NCI-H128 (cell line): Measurements from ENCODE around the gene TMEM132A.

Source experiments
- DNase-seq: peaks from one replicate; lab custom pipeline; 2025; ENCODE audit not compliant: unreplicated experiment; lab: John Stamatoyannopoulos, UW

Gene TMEM132A

DNA sequence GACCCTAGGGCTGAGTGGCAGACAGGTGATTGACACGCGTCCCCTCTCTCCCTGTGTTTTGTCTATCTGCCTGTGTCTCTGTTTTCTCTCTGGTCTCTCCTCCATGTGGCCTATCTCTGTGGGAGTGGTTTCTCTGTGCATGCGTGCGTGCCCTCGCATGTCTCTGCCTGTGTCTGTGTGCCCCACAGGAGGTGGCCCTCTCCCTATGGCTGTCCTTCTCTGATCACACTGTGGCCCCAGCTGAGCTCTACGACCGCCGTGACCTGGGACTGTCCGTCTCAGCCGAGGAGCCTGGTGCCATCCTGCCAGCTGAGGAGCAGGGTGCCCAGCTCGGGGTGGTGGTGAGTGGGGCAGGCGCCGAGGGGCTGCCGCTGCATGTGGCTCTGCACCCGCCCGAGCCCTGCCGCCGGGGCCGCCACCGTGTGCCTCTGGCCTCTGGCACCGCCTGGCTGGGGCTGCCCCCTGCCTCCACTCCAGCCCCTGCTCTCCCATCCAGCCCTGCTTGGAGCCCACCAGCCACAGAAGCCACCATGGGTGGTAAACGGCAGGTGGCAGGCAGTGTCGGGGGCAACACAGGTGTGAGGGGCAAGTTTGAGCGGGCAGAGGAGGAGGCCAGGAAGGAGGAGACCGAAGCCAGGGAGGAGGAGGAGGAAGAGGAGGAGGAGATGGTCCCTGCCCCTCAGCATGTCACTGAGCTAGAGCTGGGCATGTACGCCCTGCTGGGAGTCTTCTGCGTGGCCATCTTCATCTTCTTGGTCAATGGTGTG, 11.6 kb downstream of the TMEM132A start:
- no peak for DNase-seq

DNA sequence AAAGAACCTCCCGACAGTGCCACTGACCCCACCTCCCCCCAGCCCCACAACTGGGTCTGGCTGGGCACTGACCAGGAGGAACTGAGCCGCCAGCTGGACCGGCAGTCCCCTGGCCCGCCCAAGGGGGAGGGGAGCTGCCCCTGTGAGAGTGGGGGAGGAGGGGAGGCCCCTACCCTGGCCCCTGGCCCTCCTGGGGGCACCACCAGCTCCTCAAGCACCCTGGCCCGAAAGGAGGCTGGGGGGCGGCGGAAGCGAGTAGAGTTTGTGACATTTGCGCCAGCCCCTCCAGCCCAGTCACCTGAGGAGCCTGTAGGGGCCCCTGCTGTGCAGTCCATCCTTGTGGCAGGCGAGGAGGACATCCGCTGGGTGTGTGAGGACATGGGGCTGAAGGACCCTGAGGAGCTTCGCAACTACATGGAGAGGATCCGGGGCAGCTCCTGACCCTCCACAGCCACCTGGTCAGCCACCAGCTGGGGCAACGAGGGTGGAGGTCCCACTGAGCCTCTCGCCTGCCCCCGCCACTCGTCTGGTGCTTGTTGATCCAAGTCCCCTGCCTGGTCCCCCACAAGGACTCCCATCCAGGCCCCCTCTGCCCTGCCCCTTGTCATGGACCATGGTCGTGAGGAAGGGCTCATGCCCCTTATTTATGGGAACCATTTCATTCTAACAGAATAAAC, 12.3 kb downstream of the TMEM132A start:
- DNase-seq, result no peak

DNA sequence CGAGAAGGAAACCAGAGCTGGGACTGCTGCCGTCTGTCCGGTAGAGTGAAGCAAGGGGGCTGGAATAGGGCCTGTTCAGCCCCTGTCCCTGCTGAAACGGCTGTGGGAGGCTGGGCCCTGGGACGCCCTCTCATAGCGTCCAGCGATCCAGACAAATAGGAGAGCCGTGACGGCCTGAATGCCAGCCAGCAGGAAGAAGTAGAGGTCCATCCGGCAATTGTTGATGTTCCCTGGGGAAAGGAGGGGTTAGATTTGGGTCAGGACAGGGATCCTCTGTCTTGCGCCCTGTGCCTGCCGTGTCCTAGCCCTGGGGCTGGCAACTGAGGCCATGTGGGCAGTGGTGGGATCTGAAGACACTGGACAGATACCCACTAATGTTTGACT, 12.9 kb downstream of the TMEM132A start:
- no peak for DNase-seq

DNA sequence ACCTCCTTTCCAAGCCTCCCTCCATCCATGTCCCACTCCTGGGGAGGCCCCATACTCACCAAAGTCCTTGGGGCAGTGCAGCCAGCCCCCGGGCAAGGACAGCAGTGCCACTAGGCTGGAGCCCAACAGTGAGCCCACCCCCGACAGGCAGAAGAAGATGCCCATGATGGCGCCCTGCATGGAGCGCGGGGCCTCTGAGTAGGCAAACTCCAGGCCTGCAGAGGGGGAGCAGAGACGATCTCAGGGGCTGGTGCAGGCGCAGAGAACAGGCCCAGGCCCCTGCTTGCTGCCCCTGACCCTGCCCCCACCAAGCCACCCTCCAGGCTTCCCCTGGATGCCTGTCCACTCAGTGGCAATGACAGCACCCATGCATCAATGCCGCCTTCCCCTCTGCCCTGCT, 13.6 kb downstream of the TMEM132A start:
- no peak for DNase-seq

DNA sequence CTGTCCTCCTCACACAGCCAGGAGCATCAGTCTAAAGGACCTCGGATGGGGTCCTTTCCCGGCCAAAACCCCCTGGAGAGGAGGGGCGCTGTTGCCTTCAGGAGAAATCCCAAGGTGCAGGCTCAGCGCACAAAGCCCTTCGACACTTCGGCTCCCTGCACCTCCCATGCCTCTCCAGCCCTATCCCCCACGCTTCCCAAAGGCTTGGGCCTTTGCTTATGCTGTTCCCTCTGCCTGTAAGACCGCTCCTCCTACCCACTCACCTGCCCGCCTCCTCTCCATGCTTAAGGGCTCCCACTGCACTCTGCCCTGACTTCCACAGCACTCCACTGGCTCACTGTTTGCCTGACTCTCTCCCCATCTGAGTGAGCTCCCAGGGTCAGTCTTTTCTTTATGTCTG, 14.2 kb downstream of the TMEM132A start:
- no peak for DNase-seq

DNA sequence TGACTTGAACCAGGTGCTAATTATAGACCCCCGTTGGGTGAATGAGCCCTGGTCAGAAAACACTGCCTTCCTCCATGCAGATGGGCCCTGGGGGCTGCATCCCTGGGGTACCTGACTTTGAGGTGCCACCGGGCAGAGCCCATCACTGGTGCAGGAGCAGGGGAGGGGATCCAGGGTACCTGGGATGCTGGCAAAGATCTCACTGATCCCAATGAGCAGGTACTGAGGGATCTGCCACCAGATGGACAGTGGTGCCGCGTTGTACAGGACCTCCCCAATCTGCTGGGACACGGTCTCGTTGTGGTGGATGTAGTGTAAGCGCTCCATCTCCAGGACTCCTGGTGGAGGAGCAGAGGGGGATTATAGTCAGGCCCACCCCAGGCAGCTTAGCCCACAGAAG, 15.0 kb downstream of the TMEM132A start:
- no peak for DNase-seq

DNA sequence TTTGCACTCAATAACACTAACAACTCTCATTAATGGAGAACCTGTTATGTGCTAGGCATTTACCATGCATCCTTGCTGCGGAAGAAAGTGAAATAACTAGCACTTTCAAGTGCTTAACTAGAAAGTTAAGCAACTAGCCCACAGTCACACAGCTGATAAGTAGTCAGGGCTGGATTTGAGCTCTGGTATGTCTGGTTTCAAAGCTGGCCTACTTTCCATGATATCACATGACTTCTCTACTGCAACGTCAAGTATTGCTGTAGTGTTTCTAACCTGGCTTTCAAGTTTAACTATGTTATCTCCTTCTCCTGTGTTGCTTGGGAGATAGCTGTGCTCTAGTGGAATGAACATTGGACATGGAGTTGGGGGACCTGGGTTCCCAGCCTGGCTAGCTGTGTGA, 15.6 kb downstream of the TMEM132A start:
- no peak for DNase-seq

DNA sequence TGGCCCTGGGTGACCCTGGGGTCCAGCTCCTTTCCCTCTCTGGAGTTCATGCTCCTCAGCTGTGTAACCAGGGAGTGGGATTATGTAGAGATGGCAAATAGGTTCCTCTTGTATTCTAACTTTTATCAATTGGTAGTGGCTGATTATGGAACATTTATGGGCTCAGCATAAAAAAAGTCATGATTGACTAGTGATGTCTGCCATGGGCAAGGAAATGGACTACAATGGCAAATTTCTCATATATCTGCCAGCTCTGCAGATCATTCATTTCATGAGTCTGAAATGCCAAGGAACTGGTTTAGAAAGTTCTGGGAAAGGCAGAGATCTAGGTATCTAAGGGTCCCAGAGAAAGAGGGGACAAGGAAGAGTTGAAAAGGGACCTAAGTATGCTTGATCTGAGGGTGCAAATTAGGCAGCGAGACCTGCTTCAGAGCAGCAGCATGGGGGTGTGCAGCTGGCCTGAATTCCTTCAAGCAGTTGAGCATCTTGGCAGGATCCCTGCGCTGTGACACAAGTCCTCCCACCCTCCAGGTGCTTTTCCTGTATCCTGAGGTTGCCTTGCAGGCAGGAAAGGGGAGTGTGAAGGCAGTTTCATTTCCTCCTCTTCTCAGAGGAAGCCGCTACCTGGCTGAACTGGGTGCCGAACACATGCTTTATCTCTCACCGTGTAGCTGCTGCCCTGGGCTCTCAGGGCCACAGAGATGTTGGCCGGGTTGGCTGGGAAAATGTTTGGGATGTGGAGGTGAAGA, 17.3 kb downstream of the TMEM132A start:
- DNase-seq, result no peak

DNA sequence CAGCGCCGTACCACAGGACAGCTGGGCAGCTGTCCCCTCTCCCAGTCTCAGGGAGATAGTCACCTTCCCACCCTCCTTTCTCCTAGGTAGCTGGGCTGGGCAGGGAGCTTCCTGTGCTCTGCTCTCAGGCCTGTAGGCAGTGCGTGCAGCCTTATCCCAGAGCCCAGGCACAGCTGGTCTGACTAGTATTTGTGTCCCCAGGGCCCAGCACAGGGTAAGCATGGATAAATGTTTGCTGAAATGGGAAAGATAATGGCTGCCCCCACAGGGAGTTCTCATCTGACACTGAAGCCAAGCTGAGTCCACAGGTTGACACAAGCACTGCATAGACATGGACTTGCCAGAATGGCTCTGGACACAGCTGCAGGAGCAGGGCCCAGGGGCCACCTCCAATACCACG, 18.0 kb downstream of the TMEM132A start:
- no peak for DNase-seq

DNA sequence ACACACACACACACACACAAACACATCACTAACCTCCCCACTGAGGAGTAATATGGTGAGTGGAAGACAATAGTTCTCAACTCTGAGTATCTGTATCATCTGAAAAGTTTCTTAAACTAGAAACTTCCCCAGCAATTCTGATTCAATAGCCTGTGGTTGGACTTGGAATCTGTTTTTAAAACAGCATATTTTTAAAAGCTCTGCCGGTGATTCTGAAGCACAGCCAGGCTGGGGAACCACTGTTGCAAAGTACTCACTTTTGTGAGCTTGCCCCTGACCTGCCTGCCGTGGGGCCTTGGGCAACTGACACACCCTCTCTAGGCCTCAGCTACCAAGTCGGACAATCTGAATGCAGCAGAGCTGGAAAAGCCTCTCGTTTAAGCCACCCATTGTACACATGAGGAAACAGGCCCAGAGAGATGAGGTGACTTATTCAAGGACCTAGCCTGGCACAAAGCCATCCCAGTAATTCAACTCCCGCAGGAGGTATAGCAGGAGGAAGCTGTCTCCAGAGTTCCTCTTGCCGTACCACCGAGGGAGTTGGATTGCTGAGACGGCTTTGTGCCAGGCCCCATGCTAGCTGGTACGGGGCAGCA, 18.8 kb downstream of the TMEM132A start:
- DNase-seq, result peak; percentile 30

DNA sequence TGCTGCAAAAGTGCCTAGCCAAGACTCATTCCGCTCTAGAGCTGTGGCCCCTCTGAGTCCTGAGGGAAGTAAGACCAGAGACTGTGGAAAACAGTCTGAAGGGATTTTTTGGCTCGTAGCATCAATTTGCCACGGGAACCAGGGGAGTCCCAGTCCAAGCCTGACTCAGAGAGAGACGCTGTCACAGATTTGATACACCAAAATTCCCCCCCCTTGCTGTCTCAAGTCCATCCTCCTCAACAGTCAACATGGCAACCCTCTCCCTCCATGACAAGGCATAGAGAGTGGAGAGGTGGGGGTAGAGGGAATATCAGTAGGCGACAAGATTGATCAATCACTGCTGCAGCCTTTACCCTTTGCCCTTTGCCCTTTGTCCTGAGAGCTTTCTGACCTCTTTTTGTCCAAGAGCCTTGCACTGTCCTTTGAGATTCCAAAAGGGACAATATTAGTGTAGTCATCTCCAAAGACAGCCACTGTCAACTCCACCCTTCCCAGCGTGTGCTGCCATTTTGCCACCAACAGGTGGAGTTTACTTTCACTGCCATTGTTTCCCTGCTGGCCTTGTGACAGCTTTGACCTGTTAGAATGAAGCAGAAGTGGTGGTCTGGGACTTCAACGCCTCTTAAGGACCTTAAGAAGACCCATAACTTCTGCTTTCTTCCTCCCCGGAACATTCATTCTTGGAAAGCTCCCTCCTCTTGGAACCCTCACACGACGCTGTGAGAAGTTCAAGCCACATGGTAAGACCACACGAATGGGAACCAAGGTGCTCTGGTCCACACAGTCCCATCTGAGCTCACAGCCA, 20.4 kb downstream of the TMEM132A start:
- no peak for DNase-seq

DNA sequence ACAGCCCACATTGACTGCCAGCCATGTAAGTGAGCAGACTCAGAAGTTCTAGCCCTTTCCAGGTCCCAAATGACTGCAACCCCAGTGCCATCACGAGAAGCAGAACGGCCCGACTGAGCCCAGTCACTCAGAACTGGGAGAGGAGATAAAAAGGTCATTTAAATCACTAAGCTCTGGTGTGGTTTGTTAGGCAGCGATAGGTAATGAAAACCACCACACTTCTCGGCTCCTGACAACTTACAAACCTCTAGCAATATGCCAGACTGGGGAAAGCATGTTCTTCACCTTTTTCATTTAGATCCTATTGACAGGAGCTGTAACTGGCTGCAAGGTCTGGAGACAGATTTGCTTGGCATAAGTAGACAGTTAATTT, 21.0 kb downstream of the TMEM132A start:
- DNase-seq, result no peak

DNA sequence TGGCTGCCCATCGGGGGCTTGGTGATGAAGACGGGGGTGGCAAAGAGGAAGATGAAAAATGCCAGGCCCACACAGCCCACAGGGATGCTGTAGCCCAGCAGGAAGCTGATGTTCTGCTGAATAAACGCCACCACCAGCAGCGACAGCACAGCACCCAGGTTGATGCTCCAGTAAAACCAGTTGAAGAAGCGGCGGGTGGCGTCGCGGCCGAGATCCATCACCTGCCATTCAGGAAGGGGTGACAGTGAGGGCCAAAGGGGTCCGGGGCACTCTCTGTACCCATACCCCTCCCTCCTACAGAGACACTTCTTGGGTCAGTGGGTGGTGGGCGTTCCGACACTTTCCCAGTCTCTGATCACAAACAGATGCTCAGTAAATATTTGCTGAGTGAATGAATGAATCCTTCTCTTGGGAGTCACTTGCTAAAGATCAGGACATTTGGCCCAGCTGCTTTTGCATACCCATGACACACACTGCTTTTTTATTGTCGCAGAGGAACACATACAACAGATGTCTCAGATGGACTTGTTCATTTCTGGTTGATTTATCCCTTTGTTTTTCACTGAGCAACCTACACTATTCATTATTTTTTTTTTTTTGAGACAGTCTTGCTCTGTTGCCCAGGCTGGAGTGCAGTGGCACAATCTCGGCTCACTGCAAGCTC, 22.5 kb downstream of the TMEM132A start:
- no peak for DNase-seq

DNA sequence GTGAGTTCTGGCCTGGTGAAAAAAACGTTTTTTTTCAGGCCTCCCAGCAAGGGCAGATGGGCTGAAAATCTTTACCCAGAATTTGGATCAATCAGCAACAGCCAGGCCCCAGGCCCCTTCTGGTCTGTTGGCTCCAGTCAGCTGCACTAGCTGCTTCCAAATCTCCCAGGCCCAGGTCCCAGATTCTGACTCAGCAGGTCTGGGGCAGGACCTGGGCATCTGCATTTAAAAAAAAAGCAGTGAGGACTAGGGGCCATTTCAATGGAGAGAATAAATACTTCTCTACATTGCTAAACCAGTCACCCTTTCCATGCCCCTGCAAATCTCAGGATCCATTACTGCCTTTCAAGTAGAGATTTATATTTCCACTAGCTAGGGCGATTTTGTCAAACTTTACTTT, 23.4 kb downstream of the TMEM132A start:
- DNase-seq, result no peak

DNA sequence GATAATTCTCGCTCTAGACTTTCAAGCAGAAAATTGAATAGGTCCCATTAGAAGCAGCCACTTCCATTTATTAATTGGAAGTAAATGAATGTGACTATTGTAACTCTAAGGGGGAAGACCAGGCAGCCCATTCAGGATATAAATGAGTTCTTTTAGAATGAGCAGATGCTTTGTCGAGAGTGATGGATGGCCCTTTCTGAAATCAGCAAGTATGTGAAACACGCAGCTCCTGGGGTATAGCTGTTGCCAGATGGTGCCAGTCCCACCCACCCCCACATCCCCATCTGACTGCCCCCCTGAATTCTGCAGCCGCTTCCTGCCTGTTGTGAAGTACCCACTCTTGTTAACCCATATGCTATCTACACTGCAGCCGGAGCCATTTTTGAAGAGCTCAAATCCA, 24.0 kb downstream of the TMEM132A start:
- DNase-seq, result no peak

DNA sequence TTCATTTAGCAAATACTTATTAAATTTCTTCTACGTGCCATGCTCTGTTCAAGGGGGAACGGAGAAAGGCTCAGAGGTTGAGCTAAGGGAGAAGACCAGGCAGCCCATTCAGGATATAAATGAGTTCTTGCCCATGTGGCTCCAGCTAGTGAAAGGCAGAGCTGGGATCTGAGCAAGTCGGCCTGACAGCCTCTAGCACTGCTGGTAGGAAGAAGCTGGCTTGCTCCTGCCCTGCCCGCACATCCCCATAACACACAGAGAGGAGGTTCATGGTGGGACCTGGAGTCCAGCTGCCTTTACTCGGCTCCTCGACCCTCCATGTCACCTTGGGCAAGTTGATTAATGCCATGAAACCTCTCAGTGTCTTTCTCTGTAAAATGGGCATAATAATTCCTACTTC, 25.8 kb downstream of the TMEM132A start:
- DNase-seq, result no peak

DNA sequence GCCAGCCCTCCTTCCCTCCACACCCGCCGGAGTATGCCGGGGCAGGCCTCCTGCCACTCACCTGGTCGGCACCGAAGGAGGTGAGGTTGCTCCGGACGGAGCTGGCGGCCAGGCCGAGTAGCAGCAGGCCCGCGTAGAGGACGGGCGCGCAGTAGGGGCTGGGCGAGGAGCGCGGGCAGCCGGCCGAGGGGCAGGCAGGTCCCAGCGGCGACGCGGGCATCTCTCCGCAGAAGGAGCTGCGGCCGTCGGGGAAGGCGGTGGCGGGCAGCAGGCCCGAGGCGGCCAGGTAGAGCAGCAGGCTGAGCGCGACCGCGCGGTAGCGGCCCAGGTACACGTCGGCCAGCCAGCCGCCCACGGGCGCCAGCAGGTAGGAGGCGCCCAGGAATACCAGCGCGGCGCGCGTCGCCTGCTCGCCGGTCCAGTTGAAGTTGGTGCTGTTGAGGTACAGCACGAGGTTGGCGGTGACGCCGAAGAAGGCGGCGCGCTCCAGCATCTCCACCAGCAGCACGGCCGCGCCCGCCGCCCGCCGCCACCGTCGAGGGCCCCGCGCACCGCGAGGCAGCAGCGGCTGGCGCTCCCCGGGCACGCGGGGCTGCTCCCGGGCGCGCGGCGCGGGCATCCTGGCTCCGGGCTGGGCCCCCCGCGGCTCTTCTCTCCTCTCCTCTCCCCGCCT, 26.8 kb downstream of the TMEM132A start:
- no peak for DNase-seq

DNA sequence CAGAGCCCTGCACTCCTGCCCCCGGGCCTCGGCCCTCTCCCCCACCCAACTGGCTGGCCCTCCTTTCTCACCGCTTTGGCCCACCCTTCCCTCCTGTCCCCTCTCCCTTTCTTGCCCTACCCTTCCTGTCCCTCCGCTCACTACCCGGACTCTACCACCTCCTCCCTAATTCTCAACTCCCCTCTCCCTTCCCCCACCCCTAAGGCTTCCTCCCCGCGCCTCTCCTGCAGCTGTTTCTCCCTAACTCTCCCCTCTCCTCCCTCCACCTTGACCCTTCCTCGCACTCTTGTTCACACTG, 27.3 kb downstream of the TMEM132A start:
- DNase-seq, result no peak

DNA sequence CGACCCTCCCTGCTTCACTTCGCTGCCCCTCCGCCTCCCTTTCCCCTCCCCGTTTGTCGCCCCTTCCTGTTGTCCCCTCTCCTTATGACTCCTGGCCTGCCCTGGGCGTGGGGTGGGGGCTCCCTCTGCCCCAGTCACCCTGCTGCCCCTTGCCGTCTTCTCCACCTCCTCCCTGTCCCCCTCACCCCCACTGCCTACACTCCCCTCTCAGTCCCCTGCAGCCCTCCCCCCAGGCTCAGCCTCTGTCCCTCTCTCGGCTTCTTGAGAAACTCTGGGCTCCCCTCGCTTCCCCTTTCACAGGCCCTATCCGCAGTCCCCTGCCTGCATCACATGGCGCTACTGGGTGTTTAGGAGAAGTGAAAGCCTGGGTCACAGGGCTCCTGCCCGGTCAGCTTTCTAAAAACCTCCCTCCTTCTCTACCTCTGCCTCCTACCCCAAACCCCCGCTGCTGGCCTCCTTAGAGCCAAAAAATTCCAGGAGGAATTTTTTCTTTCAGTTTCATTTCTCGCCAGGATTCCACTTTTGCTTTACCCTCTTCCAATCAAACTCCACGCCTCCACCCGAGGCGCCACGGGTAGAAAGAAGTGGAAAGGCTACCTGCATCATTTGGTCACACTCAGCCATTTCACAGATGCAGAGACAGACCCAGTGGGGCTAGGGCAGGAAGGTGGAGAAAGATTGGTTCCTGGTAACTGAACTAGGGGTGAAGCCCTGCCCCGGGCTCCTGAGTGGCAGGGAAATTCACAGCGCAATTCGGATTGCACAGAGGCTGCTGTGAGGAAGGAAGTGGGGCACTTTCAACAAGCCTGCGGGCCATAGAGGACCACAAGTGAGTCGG, 27.9 kb downstream of the TMEM132A start, which contains the start of gene SLC15A3:
TSS of gene SLC15A3 (minus strand) at position 273 of the 838 bp plus-strand sequence. CDS start 625 bp downstream, outside the sequence.
- no peak for DNase-seq
